Measurements from ENCODE around the gene MSL1. TPM values are rescaled to one million over a fixed set of nuclear protein-coding genes. Genes with fewer than 3 reads are reported as not detected.

Gene MSL1
- total RNA-seq, 1 donor from 2014 or later, result 59.3 TPM

DNA sequence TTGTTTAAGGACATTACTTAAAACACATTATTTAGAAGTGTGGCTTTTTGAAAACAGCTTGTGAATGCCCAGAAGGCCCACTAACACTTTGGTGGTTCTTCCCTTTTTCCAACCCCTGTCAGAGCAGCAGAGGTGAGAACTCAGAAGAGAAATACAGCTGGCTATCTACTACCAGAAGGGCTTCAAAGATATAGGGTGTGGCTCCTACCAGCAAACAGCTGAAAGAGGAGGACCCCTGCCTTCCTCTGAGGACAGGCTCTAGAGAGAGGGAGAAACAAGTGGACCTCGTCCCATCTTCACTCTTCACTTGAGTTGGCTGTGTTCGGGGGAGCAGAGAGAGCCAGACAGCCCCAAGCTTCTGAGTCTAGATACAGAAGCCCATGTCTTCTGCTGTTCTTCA is 48.6 kb downstream of the MSL1 start:
- H3K4me3 ChIP-seq (ENCODE audit: low read depth, low read length), result no peak overlapping the region
- no peak for DNase-seq (ENCODE audit: low read depth)
- TF ChIP-seq, protein P1, sequence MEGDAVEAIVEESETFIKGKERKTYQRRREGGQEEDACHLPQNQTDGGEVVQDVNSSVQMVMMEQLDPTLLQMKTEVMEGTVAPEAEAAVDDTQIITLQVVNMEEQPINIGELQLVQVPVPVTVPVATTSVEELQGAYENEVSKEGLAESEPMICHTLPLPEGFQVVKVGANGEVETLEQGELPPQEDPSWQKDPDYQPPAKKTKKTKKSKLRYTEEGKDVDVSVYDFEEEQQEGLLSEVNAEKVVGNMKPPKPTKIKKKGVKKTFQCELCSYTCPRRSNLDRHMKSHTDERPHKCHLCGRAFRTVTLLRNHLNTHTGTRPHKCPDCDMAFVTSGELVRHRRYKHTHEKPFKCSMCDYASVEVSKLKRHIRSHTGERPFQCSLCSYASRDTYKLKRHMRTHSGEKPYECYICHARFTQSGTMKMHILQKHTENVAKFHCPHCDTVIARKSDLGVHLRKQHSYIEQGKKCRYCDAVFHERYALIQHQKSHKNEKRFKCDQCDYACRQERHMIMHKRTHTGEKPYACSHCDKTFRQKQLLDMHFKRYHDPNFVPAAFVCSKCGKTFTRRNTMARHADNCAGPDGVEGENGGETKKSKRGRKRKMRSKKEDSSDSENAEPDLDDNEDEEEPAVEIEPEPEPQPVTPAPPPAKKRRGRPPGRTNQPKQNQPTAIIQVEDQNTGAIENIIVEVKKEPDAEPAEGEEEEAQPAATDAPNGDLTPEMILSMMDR (conservative IDR thresholded peaks at IDR 0.05; ENCODE audit: low read depth, low read length), result no peak

DNA sequence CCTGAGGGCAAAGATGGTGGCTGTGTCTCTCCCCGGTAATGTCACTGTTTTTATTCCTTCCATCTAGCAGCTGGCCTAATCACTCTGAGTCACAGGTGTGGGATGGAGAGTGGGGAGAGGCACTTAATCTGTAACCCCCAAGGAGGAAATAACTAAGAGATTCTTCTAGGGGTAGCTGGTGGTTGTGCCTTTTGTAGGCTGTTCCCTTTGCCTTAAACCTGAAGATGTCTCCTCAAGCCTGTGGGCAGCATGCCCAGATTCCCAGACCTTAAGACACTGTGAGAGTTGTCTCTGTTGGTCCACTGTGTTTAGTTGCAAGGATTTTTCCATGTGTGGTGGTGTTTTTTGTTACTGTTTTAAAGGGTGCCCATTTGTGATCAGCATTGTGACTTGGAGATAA is 50.0 kb downstream of the MSL1 start:
- no peak for DNase-seq (ENCODE audit: low read depth)
- TF ChIP-seq, protein P1 (conservative IDR thresholded peaks at IDR 0.05; ENCODE audit: low read depth, low read length), result no peak
- H3K4me3 ChIP-seq (ENCODE audit: low read depth, low read length), result no peak overlapping the region

DNA sequence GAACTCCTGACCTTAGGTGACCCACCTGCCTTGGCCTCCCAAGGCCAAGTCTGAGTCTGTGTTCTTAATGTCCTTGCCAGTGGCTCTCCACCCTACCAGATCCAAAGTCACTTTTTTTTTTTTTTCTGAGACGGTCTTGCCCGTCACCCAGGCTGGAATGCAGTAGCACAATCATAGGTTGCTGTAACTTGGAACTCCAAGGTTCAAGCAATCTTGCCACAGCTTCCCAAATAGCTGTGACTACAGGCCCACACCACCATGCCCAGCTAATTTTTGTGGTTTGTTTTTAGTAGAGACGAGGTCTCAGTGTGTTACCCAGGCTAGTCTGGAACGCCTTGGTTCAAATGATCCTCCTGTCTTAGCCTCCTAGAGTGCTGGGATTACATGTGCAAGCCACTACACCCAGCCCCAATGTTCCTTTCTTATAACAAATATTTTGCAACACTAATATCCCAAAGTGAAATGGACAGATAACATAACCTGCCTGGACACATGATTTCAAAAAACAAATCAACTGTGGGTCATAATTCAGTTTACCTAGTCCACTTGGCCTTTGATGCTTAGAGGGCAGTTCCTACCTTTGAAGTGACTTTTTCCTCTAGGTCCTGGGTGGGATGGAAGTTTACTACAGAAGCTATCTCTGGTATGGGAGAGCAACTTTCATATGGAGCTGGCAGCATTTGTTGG is 51.5 kb downstream of the MSL1 start:
- no peak for DNase-seq (ENCODE audit: low read depth)
- H3K4me3 ChIP-seq (ENCODE audit: low read depth, low read length), result no peak overlapping the region
- TF ChIP-seq, protein P1 (conservative IDR thresholded peaks at IDR 0.05; ENCODE audit: low read depth, low read length), result no peak

DNA sequence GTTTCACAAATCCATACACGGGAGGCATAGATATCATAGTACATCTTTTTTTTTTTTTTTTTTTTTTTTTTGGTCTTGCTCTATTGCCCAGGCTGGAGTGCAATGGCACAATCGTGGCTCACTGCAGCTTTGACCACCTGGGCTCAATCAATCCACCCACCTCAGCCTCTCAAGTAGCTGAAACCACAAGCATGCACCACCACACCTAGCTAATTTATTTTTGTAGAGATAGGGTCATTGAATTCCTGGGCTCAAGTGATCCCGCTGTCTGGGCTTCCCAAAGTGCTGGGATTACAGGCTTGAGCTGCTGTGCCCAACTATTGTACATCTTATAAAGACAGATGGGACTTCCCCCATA is 52.0 kb downstream of the MSL1 start:
- TF ChIP-seq, protein P1 (conservative IDR thresholded peaks at IDR 0.05; ENCODE audit: low read depth, low read length), result no peak
- DNase-seq (ENCODE audit: low read depth), result no peak
- H3K4me3 ChIP-seq (ENCODE audit: low read depth, low read length), result no peak overlapping the region

DNA sequence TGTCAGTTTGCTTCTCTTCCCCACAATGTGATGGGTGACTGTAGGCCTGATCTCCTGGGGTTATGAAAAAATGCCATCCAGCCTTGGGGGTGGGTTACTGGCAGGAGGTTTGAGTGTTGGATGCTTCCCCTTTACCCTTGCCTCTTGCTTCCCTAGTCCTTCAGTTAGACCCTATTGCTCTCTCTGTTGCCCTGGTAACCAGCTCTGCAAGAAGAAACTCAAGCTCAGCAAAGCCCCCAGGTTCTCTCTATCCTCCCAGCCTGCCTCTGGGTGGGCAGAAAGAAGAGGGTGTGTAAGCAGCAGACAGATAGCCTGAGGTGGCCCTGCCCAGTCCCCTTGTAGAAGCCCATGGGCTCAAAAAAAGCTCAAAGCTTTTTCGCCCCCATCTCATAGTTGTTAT is 52.7 kb downstream of the MSL1 start:
- H3K4me3 ChIP-seq (ENCODE audit: low read depth, low read length), result no peak overlapping the region
- TF ChIP-seq, protein P1 (conservative IDR thresholded peaks at IDR 0.05; ENCODE audit: low read depth, low read length), result no peak
- no peak for DNase-seq (ENCODE audit: low read depth)

DNA sequence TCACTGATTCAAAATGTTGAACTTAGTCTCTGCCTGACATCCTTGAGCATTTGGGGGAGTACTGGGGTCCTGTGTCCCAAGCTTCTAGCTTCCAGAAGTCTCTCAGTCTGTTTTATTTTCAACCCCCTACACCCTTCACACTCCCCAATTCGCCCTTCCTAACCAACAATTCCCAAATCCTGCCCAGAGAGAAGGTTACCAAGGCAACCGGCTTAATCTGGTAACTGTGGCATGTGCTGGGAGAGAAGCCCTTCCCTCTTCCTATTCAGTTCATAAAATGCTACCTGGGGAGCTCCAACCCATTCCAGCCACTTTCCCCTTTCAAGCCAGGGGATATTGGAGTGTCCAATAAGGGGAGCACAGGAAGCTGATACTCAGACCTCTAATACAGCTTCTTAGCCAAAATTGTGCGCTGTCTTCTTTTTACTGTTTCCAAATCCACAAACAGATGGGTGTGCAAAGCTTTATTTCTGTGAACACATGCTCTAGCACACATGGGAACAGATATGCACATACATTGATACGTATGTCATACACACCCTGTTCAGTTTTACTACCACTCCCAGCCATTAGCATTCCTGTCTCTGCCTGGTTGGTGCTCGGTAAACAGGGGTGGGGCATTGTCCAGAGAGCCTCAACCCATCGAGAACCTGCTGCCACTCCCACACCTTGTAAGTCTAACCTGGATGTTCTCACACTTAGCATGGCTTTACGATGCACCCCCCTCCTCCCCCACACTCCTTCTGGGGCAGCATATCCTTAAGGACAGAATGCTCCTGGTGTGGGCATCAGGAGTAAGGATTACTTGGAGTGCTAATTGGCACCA is 54.4 kb downstream of the MSL1 start:
- no peak for DNase-seq (ENCODE audit: low read depth)
- no peak overlapping the region for H3K4me3 ChIP-seq (ENCODE audit: low read depth, low read length)
- TF ChIP-seq, protein P1 (conservative IDR thresholded peaks at IDR 0.05; ENCODE audit: low read depth, low read length), result no peak
